ENCODE measurements around the gene HOATZ.

DNA sequence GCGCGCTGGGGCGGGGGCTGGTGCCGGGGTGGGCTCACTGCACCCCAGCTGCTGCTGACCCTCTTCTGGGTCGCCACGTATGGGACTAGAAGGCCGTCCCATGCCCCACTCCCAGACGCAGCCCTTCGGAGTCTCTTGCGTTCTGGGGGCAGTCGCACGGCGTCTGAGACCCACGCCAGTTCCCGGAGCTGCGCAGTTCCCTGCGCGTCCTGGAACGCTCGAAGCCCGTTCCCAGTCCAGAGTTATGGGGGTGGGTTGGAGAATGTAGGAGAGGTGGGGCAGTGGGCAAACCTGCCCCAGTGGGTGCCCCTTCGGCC is 26.3 kb downstream of the HOATZ start:
- TF ChIP-seq, protein P1, sequence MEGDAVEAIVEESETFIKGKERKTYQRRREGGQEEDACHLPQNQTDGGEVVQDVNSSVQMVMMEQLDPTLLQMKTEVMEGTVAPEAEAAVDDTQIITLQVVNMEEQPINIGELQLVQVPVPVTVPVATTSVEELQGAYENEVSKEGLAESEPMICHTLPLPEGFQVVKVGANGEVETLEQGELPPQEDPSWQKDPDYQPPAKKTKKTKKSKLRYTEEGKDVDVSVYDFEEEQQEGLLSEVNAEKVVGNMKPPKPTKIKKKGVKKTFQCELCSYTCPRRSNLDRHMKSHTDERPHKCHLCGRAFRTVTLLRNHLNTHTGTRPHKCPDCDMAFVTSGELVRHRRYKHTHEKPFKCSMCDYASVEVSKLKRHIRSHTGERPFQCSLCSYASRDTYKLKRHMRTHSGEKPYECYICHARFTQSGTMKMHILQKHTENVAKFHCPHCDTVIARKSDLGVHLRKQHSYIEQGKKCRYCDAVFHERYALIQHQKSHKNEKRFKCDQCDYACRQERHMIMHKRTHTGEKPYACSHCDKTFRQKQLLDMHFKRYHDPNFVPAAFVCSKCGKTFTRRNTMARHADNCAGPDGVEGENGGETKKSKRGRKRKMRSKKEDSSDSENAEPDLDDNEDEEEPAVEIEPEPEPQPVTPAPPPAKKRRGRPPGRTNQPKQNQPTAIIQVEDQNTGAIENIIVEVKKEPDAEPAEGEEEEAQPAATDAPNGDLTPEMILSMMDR (IDR thresholded peaks at IDR 0.05; ENCODE audit: insufficient read depth, low read depth, low read length) = no peak
- no peak for TF ChIP-seq EZH2 (IDR thresholded peaks at IDR 0.05; ENCODE audit: insufficient read depth, low read length)

Measured in astrocyte (in vitro differentiated cells and primary cell).